HFF-Myc (cell line): ENCODE data around the gene C4A.

Experiments
- DNase-seq: peaks from one replicate; pipeline ENCODE4 v3.0.0-alpha.2; 2011; ENCODE audit warnings: low read depth; ENCODE audit errors: extremely low read depth
- H3K4me3 ChIP-seq: replicated peaks from 2 replicates; pipeline ENCODE4 v1.5.1; 2011; ENCODE audit warnings: low read depth, mild to moderate bottlenecking, control low read depth, low read length
- CTCF ChIP-seq: IDR thresholded peaks from 2 replicates; pipeline ENCODE4 v1.5.1; 2012; ENCODE audit warnings: mild to moderate bottlenecking, low read depth, low read length, control low read depth; ENCODE audit errors: missing control alignments

Gene C4A

GRCh38 chr6:31945507-31946369 is 36.1 kb upstream of the C4A start, which contains the start of gene CFB:
Gene CFB (plus strand): TSS chr6:31946095. CDS start chr6:31946222, 127 bp downstream.
- no peak for TF ChIP-seq CTCF
- H3K4me3 ChIP-seq, result no peak within 1 kb of the TSS
- no peak for DNase-seq

DNA sequence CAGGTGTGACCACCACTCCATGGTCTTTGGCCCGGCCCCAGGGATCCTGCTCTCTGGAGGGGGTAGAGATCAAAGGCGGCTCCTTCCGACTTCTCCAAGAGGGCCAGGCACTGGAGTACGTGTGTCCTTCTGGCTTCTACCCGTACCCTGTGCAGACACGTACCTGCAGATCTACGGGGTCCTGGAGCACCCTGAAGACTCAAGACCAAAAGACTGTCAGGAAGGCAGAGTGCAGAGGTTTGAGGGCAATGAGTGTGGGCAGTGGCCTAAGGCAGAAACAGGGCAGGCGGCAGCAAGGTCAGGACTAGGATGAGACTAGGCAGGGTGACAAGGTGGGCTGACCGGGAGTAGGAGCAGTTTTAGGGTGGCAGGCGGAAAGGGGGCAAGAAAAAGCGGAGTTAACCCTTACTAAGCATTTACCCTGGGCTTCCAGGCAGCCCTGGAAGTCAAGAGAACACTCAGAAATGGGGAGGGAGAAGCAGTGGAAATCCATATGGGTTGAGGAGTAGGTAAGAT is 35.4 kb upstream of the C4A start:
- no peak for DNase-seq
- no peak for TF ChIP-seq CTCF
- H3K4me3 ChIP-seq, result no peak overlapping the region

DNA sequence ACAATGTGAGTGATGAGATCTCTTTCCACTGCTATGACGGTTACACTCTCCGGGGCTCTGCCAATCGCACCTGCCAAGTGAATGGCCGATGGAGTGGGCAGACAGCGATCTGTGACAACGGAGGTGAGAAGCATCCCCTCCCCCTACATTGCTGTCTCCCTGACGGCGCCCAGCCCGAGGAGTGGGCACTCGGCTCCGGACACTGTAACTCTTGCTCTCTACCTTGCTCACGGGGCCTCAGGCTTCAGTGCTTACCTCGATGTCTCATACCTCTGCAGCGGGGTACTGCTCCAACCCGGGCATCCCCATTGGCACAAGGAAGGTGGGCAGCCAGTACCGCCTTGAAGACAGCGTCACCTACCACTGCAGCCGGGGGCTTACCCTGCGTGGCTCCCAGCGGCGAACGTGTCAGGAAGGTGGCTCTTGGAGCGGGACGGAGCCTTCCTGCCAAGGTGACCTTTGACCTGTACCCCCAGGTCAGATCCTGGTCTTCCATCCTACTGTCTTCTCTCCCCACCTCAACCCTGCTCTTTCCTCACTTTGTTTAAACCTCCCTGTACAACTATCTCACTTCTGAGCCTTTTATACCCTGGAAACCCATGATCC is 34.7 kb upstream of the C4A start:
- DNase-seq, result no peak

DNA sequence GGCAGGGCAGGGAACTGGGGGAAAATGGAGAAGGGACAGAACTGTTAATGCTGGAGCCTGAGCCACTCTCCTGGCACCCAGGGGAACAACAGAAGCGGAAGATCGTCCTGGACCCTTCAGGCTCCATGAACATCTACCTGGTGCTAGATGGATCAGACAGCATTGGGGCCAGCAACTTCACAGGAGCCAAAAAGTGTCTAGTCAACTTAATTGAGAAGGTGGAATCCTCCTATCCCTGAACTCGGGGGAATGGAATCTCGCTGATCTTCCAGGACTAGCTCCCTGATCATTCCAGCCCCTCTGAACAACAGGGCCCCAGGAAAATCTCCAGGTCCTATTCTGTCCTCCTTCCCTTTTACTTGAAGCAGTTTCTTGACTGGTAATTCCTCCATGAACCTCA is 34.0 kb upstream of the C4A start:
- H3K4me3 ChIP-seq, result no peak overlapping the region
- no peak for DNase-seq
- no peak for TF ChIP-seq CTCF

More for the DNA sequence above, 34.7 kb upstream of the C4A start:
- no peak overlapping the region for H3K4me3 ChIP-seq
- no peak for TF ChIP-seq CTCF

- no peak overlapping the region for H3K4me3 ChIP-seq
- no peak for TF ChIP-seq CTCF
- DNase-seq, result no peak
Observed at GRCh38 chr6:31948306-31948705, 33.6 kb upstream of the C4A start.

- DNase-seq, result no peak
- no peak for TF ChIP-seq CTCF
- H3K4me3 ChIP-seq, result no peak overlapping the region
Observed at GRCh38 chr6:31948753-31949413, 33.0 kb upstream of the C4A start.
